ENCODE data around the gene GPATCH8.
"Not testable (repeated sequence)": the region's sequence is repeated elsewhere in the genome, so short reads cannot be mapped to it uniquely, and the experiment has no call there.

Gene GPATCH8

GRCh38 chr17:44523672-44523972 lies 20.4 kb upstream of the GPATCH8 start:
- no peak for DNase-seq

DNA sequence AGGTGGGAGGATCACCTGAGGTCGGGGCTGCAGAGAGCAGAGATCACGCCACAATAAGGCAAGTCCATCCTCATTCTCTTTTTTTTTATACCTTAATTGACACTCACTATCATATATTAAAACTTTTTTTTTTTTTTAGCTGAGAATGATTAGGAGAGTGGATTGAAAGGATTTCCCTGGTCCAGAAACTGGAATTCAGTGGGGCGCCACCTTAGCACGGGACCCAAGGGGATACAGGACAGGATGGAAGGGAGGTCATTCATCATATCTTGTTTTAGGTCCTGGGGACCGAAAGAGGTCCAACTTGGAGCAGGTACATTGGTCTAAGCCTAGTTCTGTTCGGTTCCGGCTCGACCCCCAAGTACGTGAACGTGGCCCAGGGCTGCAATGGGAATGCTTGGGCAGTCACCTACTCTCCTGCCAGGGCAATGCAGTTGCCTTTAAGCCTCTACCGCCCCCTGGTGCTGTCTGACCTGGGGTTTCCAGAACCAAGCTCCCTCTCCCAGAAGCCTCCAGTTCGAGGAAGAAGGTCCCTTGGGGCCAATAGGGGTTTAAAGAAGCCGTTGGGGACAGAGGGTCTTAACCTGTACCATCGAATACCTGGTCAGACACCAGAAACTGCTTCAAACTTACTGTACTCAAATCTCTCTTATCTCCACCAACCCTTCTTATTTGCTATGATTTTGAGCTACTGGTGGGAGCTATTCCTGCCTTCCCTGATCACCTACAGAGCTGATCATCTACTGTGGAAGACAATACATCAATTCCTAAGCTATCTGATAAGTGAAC lies 19.9 kb upstream of the GPATCH8 start:
- DNase-seq: peak; percentile 88

DNA sequence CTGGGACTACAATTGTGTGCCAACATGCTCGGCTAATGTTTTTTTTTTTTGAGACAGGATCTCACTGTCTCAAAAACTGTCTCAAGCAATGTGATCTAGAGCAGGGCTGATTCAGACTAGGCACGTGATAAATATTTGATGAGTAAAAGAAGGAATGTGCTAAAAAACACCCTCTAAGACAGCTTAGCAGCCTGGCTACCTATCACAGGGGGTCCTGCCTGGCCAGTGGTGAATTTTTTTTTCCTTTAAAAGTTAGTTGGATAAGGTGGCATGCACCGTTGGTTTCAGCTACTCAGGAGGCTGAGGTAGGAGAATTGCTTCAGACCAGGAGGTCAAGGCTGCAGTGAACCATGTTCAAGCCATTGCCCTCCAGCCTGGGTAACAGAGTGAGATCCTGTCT lies 14.8 kb upstream of the GPATCH8 start:
- no peak for DNase-seq

GRCh38 chr17:44511241-44512134 lies 8.3 kb upstream of the GPATCH8 start:
- DNase-seq: not testable (repeated sequence)

DNA sequence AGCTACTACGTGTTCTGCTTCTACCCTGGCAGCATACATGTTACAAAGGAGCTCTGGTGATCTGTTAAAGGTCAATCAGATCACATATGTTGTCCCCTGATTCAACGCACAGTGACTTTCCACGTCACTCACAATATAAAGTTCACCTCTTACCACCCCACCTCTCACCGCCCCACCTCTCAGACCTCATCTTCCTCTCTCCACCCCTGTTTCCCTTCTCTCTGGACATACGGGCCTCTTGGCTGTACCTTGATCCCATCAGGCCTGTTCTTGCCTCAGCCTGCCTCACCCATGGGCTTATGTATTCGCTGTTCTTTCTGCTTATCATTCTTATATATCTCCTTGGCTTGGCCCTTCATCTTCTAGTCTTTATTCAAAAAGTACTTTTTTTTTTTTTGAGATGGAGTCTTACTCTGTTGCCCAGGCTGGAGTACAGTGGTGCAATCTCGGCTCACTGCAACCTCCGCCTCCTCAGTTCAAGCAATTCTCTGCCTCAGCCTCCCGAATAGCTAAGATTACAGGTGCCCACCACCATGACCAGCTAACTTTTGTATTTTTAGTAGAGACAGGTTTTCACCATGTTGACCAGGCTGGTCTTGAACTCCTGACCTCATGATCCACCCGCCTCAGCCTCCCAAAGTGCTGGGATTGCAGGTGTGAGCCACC lies 3.9 kb upstream of the GPATCH8 start:
- not testable (repeated sequence) for DNase-seq

GRCh38 chr17:44502598-44503146 lies 534 bp downstream of the GPATCH8 start:
- no peak for DNase-seq

- no peak for DNase-seq
These were observed 1.3 kb downstream of the GPATCH8 start for GRCh38 chr17:44501866-44502375.

DNA sequence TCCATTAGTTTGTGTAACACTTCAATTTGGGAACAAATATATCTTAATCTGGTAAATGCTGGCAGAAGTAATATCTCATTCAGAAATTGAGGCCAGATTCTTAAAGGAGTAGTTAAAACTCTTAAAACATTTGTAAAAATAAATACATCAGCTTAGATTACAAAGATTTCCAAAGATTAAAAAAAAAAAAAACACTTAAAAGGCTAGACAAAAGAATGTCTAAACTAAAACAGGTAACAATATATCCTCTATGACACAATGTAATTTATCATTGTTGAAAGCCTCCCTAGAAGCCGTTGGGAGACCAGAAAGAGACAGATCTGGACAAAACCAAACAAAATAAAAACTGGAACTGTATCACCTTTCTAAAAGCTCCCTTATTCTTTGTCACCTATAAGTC lies 3.5 kb downstream of the GPATCH8 start:
- no peak for DNase-seq

DNA sequence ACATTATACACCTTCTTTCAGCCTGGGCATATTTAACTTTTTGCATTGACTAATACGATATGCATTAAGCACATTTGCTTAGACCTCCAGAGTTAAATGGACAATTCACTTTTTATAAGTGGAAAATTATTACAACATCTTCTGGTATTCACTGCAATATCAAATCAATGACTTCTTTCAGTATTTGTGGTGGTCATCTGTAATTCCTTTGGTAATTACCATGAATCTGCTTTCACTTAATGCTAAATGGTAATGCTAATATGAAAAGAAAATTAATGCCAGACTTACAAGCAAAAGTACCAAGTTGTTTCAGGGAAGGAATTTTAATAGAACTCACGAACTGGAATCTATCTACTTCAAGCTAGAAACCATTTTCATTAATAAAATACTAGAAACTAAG lies 6.4 kb downstream of the GPATCH8 start:
- DNase-seq: no peak

GRCh38 chr17:44493339-44493738 lies 9.9 kb downstream of the GPATCH8 start:
- no peak for DNase-seq

GRCh38 chr17:44492706-44493272 lies 10.4 kb downstream of the GPATCH8 start:
- DNase-seq: no peak

DNA sequence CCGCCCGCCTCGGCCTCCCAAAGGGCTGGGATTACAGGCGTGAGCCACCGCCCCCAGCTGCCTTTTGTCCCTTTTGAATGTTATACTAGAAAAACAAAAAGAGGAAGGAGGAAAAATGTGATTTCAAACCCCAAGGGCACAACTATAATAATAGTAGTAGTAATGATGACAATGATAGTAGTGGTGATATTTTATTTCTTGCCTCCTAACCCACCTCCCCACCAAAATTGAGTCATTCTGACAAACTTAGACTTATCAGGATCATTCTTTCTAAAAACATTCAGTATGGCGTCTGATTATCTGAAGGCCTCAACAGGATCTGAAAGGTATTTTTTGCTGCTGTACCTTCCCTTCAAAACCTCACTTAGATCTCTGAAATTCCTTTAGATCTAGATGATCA lies 13.6 kb downstream of the GPATCH8 start:
- no peak for DNase-seq

GRCh38 chr17:44487170-44487569 lies 16.0 kb downstream of the GPATCH8 start:
- no peak for DNase-seq

GRCh38 chr17:44473367-44473766 lies 29.8 kb downstream of the GPATCH8 start:
- no peak for DNase-seq

DNA sequence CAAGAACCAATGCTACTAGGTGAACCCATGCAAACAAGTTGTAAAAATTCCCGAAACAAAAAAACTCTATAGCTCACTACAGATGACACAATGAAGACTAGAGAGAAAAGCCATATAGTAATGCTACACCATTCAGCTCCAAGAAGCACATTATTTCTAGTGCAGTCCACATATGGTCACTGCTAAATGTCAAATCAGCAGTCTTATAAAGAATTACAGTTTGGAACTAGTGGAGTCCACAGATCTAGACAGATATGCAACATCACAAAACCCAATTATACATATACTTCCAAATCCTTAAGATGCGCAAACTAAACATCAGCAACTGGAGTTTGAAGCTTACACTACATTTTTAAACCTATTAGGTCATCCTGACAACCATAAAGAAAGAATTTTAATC lies 33.5 kb downstream of the GPATCH8 start:
- DNase-seq: no peak

DNA sequence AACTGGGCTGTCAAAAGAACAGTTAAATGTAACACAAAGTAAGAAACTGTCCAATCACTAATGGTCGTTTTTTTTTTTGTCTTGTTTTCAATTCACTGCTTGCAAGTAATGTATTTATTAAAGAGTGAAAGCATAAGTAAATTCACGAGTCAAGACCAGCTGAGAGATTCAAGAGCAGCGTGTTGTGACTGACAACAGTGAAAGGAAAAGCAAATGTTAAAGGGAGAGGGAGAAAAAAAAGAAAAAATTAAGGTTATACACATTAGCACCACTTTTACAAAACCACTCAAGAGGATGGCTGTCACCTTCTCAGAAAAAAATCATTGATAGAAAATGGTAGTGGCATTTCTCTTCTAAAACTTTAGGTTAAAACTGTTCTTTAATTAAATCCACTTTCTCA lies 36.1 kb downstream of the GPATCH8 start:
- DNase-seq: no peak

DNA sequence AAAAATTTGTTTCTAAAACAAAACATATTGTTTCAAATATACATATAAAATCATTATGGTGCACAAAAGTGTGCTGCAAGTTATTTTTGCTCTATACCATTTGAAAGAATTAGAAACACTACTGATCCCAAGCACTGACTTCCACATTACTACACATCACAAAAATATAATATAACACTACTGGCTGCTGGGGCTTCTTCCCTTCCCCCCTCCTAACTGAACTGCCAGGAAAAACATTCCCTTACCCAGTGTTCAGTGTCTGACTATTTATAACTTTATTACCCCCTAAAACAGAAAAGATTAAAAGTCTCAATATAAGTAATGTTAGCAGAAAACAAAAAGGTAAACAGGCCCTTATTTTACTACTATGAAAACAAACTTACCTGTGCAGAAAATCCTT lies 36.9 kb downstream of the GPATCH8 start:
- no peak for DNase-seq

GRCh38 chr17:44465897-44466296 lies 37.3 kb downstream of the GPATCH8 start:
- DNase-seq: no peak

DNA sequence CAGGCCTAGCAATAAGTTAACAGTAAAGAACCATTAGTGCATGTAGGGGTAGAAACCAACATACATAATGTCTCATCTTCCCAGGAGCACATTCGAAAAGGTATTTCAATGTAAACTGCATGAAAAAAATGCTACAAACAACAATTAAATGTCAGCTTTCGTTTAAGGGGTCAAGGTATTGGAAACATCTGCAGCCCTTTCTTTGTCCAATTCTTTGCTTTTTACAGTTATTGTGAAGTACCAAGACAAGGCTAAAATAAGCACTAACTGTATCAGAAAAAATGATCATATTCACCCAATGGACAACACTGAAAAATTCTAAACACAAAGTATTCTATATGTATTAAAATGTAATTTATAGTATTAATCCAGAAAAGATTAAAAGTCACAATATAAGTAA lies 37.9 kb downstream of the GPATCH8 start:
- DNase-seq: no peak

DNA sequence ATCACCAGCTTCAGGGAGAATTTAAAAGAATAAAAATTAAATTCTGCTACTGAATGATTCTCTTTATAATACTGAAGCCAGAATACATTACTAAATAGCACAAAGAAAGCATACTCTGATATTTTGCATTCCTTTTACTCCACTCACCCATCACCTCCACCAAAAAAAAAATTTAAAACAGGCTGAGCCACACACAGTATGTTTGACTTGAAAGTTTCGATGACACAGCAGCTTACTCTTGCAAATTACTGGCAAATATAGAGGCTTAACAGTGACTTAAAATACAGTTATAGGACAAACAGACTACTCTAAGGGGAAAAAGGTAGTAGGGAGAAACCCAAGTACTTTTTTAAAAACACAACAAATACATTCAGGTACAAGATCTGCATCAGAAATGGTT lies 39.2 kb downstream of the GPATCH8 start:
- DNase-seq: no peak

DNA sequence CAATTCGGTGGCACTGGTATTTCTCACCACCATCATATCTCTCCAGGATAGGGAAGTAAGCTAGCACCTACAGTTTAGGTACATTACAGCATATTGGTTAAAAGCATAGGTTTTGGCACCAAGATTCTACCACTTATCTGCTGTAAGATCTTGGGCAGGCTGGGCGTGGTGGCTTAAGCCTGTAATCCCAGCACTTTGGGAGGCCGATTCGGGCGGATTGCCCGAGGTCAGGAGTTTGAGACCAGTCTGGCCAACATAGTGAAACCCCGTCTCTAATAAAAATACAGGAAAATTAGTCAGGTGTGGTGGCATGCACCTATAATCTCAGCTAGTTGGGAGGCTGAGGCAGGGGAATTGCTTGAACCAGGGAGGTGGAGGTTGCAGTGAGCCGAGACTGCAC lies 51.4 kb downstream of the GPATCH8 start:
- DNase-seq: no peak

GRCh38 chr17:44451016-44451627 lies 52.1 kb downstream of the GPATCH8 start:
- no peak for DNase-seq
